ENCODE measurements around the gene CAVIN4. TPM values are rescaled to one million over a fixed set of nuclear protein-coding genes. Genes with fewer than 3 reads are reported as not detected.

The CAVIN4 gene
- total and polyA plus RNA-seq, 9 of the 15 experiments (the other 6 are each of a cell fraction or from before 2014, with no cell fraction given) = 0.06 to 0.29 (median 0.18) TPM

DNA sequence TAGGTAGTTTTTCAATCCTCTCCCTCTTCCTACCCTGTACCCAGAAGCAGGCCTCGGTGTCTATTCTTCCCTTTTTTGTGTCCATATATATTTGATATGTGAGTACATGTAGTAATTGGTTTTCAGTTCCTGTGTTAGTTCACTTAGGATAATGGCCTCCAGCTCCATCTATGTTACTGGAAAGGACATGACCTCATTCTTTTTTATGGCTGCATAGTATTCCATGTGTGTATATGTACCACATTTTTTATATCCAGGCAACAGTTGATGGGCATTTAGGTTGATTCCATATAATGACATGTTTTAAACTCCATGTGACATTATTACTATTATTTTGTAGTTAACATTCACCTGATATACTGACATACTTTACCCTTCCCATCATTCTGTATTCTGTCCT, 49.1 kb downstream of the CAVIN4 start (continued):
- TF ChIP-seq HMGXB4 (CRISPR knock-in tag; IDR thresholded peaks at IDR 0.05) = no peak
- TF ChIP-seq ZNF699 (CRISPR knock-in tag; IDR thresholded peaks at IDR 0.05; ENCODE audit: insufficient replicate concordance) = no peak
- no peak for TF ChIP-seq CBFB (CRISPR knock-in tag; IDR thresholded peaks at IDR 0.05)
- TF ChIP-seq ZNF668 (CRISPR knock-in tag; IDR thresholded peaks at IDR 0.05) = no peak
- TF ChIP-seq, protein P1, sequence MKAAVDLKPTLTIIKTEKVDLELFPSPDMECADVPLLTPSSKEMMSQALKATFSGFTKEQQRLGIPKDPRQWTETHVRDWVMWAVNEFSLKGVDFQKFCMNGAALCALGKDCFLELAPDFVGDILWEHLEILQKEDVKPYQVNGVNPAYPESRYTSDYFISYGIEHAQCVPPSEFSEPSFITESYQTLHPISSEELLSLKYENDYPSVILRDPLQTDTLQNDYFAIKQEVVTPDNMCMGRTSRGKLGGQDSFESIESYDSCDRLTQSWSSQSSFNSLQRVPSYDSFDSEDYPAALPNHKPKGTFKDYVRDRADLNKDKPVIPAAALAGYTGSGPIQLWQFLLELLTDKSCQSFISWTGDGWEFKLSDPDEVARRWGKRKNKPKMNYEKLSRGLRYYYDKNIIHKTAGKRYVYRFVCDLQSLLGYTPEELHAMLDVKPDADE (conservative IDR thresholded peaks at IDR 0.05; ENCODE audit: control insufficient read depth, low read depth, low read length) = no peak
- TF ChIP-seq COPS2 (conservative IDR thresholded peaks at IDR 0.05) = no peak
- TF ChIP-seq, protein P2, sequence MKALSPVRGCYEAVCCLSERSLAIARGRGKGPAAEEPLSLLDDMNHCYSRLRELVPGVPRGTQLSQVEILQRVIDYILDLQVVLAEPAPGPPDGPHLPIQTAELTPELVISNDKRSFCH (CRISPR knock-in tag; IDR thresholded peaks at IDR 0.05) = no peak
- TF ChIP-seq, protein P2 (tag; IDR thresholded peaks at IDR 0.05) = no peak
- no peak for TF ChIP-seq GTF2F1 (IDR thresholded peaks at IDR 0.05; ENCODE audit: low read depth, low read length)
- TF ChIP-seq GTF2E2 (tag; IDR thresholded peaks at IDR 0.05) = no peak
